CD4-positive, CD25-positive, alpha-beta regulatory T cell (primary cell): ENCODE measurements around the gene TBCC. TPM values are rescaled to one million over a fixed set of nuclear protein-coding genes. Genes with fewer than 3 reads are reported as not detected.

ENCODE experiments used
- ATAC-seq, 2 donors: fragments of 150-1000 bp; cut with Tn5 transposase; one replicate each; pipeline ENCODE4 v1.10.0; 2021; ENCODE audit warnings: low read depth in 2 of 2, moderate number of reproducible peaks in 2 of 2, moderate library complexity in 1 of 2
- DNase-seq, 3 donors: peaks; one replicate each; pipeline versions ENCODE4 v3.0.0 to v3.0.0-alpha.2; 2012 to 2022; ENCODE audit warnings: mixed read lengths in 1 of 3
- H3K27ac ChIP-seq: one replicate; pipeline ENCODE4 v1.7.0; 2013; ENCODE audit warnings: mild to moderate bottlenecking, low read length; ENCODE audit not compliant: insufficient read depth, poor library complexity, severe bottlenecking
- H3K27me3 ChIP-seq: one replicate; pipeline ENCODE4 v1.7.0; 2013; ENCODE audit warnings: low read length; ENCODE audit not compliant: control insufficient read depth, insufficient read depth
- H3K36me3 ChIP-seq: one replicate; pipeline ENCODE4 v1.7.0; 2013; ENCODE audit warnings: mild to moderate bottlenecking, low read length, moderate library complexity; ENCODE audit not compliant: control insufficient read depth, insufficient read depth
- H3K4me1 ChIP-seq: 2 replicates; pipeline ENCODE4 v1.7.0; 2013; ENCODE audit warnings: mild to moderate bottlenecking, low read length; ENCODE audit not compliant: insufficient read depth, control insufficient read depth, poor library complexity, severe bottlenecking
- H3K4me3 ChIP-seq: one replicate; pipeline ENCODE4 v1.7.0; 2013; ENCODE audit warnings: low read depth, mild to moderate bottlenecking, low read length, moderate library complexity
- H3K9me3 ChIP-seq, 2 experiments: 1 replicate in 1 of 2; 2 replicates in 1 of 2; pipeline ENCODE4 v1.7.0; 2013; ENCODE audit warnings: low read length in 2 of 2, mild to moderate bottlenecking in 1 of 2, moderate library complexity in 1 of 2; ENCODE audit not compliant: control insufficient read depth in 2 of 2
- H3K27ac Mint-ChIP-seq, 3 donors: one replicate each; pipeline ENCODE4 v1.8.0; 2020 to 2022; ENCODE audit warnings: mild to moderate bottlenecking in 3 of 3, mixed read lengths in 3 of 3, moderate library complexity in 2 of 3
- H3K27me3 Mint-ChIP-seq: one replicate; pipeline ENCODE4 v1.8.0; 2022; ENCODE audit warnings: mild to moderate bottlenecking, mixed read lengths
- H3K36me3 Mint-ChIP-seq: one replicate; pipeline ENCODE4 v1.8.0; 2020; ENCODE audit warnings: mixed read lengths
- H3K4me1 Mint-ChIP-seq, 4 donors: one replicate each; pipeline ENCODE4 v1.8.0; 2020 to 2022; ENCODE audit warnings: mixed read lengths in 4 of 4, mild to moderate bottlenecking in 1 of 4
- H3K4me3 Mint-ChIP-seq, 4 donors: one replicate each; pipeline ENCODE4 v1.8.0; 2020 to 2022; ENCODE audit warnings: mild to moderate bottlenecking in 4 of 4, mixed read lengths in 4 of 4, moderate library complexity in 3 of 4
- H3K9me3 Mint-ChIP-seq, 7 donors: one replicate each; pipeline ENCODE4 v1.8.0; 2020 to 2022; ENCODE audit warnings: mixed read lengths in 7 of 7, mild to moderate bottlenecking in 3 of 7, moderate library complexity in 2 of 7
- polyA plus RNA-seq, 4 donors: library from polyadenylated mRNA; unstranded; fragments of 300-500 nt; fragmentation: Illumina TruSeq; gene quantifications; one replicate each; pipeline ENCODE4 v1.2.3, GENCODE V29; 2021
- total RNA-seq: library from RNA; stranded (reverse); gene quantifications from one replicate; pipeline ENCODE4 v1.2.3, GENCODE V29; 2022

Gene TBCC
- total and polyA plus RNA-seq, 5 donors from 2014 or later = 89.2 to 136 (median 133) TPM

DNA sequence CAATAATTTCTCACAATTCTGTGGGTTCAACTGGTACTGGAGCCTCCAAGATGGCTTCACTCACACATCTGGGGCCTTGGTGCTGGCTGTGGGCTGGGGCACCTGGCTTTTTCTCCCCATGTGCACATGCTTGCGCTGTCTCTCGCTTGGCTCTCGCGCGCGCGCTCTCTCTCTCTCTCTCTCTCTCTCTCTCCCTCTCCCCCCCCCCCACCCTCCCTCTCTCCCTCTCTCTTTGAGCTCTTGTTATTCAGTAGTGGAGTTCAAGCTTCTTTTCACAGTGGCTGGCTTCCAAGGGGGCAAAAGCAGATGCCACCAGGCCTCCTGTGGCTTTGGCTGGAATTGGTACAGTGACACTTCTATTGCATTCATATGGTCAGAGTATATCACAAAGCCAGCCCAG lies 10.8 kb upstream of the TBCC start:
- H3K27ac ChIP-seq = no peak overlapping the region
- DNase-seq (no peak), ATAC-seq (no peak)
- no peaks in the 10 kb centered on the region for H3K4me1 ChIP-seq
- H3K4me3 ChIP-seq = no peak overlapping the region
- H3K4me1 Mint-ChIP-seq = peaks cover 14 to 41% (median 28%) of the 10 kb centered on the region in 4 donors
- peaks cover 39% of the 10 kb centered on the region for H3K36me3 Mint-ChIP-seq
- H3K9me3 ChIP-seq = no peaks in the 10 kb centered on the region
- peaks cover 13% of the 10 kb centered on the region for H3K36me3 ChIP-seq
- no peaks in the 10 kb centered on the region for H3K27me3 ChIP-seq
- no peaks in the 10 kb centered on the region for H3K9me3 Mint-ChIP-seq
- peak overlapping the region; percentile 4 to 88 (median 46) for H3K27ac Mint-ChIP-seq
- peak overlapping the region in 1 of 4 donors; percentile 38 for H3K4me3 Mint-ChIP-seq
- H3K27me3 Mint-ChIP-seq = no peaks in the 10 kb centered on the region

DNA sequence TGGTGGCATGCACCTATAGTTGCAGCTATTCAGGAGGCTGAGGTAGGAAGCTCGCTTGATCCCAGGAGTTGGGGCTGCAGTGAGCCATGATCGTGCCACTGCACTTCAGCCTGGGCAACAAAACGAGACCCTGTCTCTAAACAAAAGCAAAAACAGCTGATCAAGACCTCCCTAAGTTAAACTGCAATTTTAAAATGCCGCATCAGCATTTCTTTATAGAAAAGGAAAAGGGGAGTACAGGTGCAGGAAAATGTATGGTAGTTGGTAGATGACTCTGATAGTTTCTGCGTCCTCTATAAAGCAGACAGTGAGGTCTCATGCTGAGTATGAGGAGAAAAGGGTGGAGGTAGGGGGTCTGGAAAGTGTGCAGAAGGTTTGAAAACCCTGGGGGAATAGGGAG lies 8.9 kb upstream of the TBCC start:
- H3K36me3 Mint-ChIP-seq = peaks cover 43% of the 10 kb centered on the region
- peaks cover 11% of the 10 kb centered on the region for H3K36me3 ChIP-seq
- ATAC-seq (no peak), DNase-seq (no peak)
- no peaks in the 10 kb centered on the region for H3K9me3 ChIP-seq
- H3K27ac ChIP-seq = no peak overlapping the region
- H3K4me3 Mint-ChIP-seq = peak overlapping the region in 1 of 4 donors; percentile 6
- no peak overlapping the region for H3K4me3 ChIP-seq
- H3K4me1 ChIP-seq = no peaks in the 10 kb centered on the region
- peak overlapping the region in 2 of 3 donors; percentile 64 to 74 for H3K27ac Mint-ChIP-seq
- peaks cover 14 to 50% (median 32%) of the 10 kb centered on the region in 4 donors for H3K4me1 Mint-ChIP-seq
- H3K27me3 ChIP-seq = no peaks in the 10 kb centered on the region
- H3K9me3 Mint-ChIP-seq = no peaks in the 10 kb centered on the region
- H3K27me3 Mint-ChIP-seq = no peaks in the 10 kb centered on the region

DNA sequence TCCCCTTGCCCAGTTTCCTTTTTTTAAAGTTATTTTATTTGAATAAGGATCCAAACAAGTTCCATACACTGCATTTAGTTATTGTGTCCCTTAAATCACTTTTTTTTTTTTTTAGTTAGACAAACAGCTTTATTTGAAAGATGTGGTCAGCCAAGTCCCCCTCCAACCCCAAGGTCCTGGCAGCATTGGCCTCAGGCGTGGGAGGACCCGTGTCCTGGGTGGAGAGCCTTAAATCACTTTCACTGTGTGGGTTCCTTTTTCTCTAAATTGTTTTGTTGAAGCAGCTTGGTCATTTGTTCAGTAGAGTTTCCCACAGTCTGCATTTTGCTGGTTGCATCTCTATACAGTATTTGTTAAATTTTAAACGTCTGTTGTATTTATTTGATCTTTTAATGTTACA lies 5.2 kb upstream of the TBCC start:
- peaks cover 7% of the 10 kb centered on the region for H3K27me3 Mint-ChIP-seq
- ATAC-seq = no peak
- H3K4me3 Mint-ChIP-seq = peak overlapping the region in 1 of 4 donors; percentile 83
- H3K27ac Mint-ChIP-seq = peak overlapping the region in 1 of 3 donors; percentile 48
- no peak overlapping the region for H3K27ac ChIP-seq
- H3K36me3 ChIP-seq = no peaks in the 10 kb centered on the region
- peaks cover 26% of the 10 kb centered on the region for H3K4me1 ChIP-seq
- H3K27me3 ChIP-seq = no peaks in the 10 kb centered on the region
- H3K4me1 Mint-ChIP-seq = peaks cover 14 to 50% (median 37%) of the 10 kb centered on the region in 4 donors
- no peaks in the 10 kb centered on the region for H3K9me3 ChIP-seq
- peaks cover 18% of the 10 kb centered on the region for H3K36me3 Mint-ChIP-seq
- H3K9me3 Mint-ChIP-seq = no peaks in the 10 kb centered on the region
- no peak for DNase-seq
- H3K4me3 ChIP-seq = no peak overlapping the region

DNA sequence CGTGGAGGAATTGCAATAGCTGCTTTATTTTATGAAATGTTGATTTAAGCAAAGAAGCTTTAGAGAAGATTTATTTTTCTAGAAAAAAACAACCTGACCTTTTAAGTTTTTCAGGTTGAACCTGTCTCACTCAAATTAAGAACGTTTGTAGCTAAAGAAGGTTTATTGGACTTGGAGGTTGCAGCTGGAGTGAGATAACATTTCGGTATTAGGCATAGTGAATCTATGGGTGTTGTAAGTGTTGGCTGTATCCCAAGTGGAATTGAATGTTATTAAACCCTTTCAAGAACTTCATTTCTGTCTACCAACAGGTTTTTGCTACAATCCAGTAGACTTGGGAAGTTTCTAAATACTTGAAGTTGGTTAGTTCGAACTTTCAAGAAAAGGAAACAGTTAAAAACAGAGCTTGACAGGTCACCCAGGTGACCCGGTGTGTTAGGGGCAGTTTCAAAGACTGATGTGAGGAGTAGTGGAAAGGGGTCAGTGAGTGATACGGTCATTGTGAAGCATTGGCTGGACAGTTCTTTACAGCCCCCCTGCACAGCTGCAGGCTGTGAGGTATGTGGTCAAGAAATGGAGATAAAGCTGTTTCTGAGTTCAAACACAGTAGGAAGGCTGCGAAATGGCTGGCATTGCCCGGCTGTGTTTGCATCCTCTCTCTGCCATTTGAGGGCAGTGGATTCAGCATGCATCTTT lies 2.4 kb upstream of the TBCC start:
- H3K36me3 Mint-ChIP-seq = peaks cover 14% of the 10 kb centered on the region
- ATAC-seq = no peak
- H3K9me3 Mint-ChIP-seq = peaks cover 0 to 3% (median 1%) of the 10 kb centered on the region in 7 donors
- no peak for DNase-seq
- Histone ChIP-seq H3K4me3 (peak overlapping the region; percentile 86), H3K9me3 (no peaks in the 10 kb centered on the region), H3K4me1 (peaks cover 40% of the 10 kb centered on the region), H3K36me3 (no peaks in the 10 kb centered on the region), H3K27ac (peak overlapping the region; percentile 91), H3K27me3 (no peaks in the 10 kb centered on the region)
- peaks cover 13 to 51% (median 32%) of the 10 kb centered on the region in 4 donors for H3K4me1 Mint-ChIP-seq
- peak overlapping the region; percentile 99 to 100 (median 99) for H3K27ac Mint-ChIP-seq
- peak overlapping the region; percentile 94 to 100 (median 100) for H3K4me3 Mint-ChIP-seq
- H3K27me3 Mint-ChIP-seq = peaks cover 12% of the 10 kb centered on the region

DNA sequence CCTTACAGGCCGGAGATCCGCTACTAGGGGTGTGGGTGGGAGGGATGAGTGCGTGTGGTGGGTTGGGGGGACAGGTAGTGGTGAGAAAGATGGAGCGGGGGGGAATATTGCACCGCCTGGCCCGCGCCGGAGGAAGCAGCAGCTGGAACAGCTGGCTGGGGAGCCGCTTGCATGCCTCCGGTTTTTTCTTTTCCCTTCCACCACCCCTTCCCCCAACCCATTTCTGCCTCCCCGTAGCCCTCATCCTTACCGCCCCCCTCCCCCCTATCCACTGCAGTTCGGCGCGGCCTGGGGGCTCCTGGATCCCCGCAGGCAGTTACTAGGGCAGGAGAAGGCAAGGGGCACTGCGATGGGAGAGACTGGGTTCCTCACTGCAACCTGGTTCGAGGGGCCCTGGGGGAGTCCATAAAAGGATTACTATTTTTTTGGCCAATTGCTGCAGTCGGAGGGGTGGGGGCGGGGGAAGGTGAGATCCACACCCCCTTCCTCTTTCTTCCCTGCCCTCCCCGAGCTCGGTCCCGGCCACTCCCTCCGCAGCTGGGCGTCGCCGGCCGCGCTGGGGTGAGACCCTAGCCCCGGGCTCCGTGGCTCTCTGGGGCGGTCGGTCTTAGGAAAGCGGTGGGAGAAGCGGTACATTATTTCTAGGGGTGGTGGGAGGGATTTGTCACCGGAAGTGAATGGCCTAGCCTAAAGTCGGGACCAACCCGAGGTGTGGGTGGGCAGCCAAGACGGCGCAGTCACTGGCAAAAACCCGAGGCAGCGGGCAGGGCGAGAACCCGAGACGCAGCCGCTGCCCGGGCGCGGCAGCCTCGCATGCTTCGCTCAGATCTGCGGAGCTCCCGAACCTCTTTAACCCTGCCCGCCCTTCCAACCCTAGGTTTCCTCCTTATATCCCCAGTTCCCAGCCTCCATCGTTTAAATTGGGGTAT lies 824 bp upstream of the TBCC start:
- peak; percentile 71 to 94 (median 82) for DNase-seq
- H3K27ac ChIP-seq = peak overlapping the region; percentile 91
- Mint-ChIP-seq H3K4me1 (peaks cover 9 to 45% (median 28%) of the 10 kb centered on the region in 4 donors), H3K27ac (peak overlapping the region; percentile 99 to 100 (median 99)), H3K9me3 (peaks cover 0 to 10% (median 1%) of the 10 kb centered on the region in 7 donors), H3K36me3 (peaks cover 11% of the 10 kb centered on the region), H3K27me3 (peaks cover 12% of the 10 kb centered on the region), H3K4me3 (peak overlapping the region; percentile 94 to 100 (median 100))
- H3K27me3 ChIP-seq = no peaks in the 10 kb centered on the region
- peak overlapping the region; percentile 89 for H3K4me3 ChIP-seq
- no peaks in the 10 kb centered on the region for H3K9me3 ChIP-seq
- H3K4me1 ChIP-seq = peaks cover 40% of the 10 kb centered on the region
- H3K36me3 ChIP-seq = no peaks in the 10 kb centered on the region
- ATAC-seq = peak; percentile 49

DNA sequence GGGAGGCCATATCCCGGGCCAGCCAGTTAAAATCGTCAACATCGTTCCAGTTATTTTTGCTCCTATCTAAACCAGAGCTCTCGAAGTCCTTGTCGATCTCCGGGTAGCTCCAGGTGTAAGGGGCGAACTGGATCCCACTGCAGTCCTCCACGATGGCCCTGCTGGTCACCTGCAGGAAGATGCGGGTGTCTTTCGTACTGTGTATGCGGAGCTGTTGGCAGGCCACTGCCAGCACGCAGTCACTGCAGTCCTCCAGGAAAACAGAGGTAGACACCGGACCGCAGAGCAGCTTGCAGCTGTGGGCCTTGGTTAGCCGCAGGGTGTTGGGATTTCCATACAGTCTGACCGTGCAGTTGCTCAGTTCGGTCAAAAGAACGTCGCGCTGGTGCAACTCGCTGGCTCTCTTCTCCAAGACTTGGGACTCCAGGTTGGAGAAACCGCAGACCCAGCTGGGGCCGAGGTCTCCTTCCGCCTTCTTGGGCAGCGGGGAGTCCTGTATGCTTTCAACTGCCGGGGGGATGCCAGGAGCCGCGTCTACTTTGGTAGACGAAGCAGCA lies 742 bp downstream of the TBCC start:
- Histone ChIP-seq H3K4me3 (peak overlapping the region; percentile 91), H3K36me3 (no peaks in the 10 kb centered on the region), H3K27me3 (no peaks in the 10 kb centered on the region), H3K4me1 (peaks cover 40% of the 10 kb centered on the region), H3K9me3 (no peaks in the 10 kb centered on the region), H3K27ac (peak overlapping the region; percentile 91)
- Mint-ChIP-seq H3K4me3 (peak overlapping the region; percentile 94 to 100 (median 100)), H3K27ac (peak overlapping the region; percentile 99 to 100 (median 99)), H3K36me3 (peaks cover 7% of the 10 kb centered on the region), H3K4me1 (peaks cover 9 to 34% (median 23%) of the 10 kb centered on the region in 4 donors), H3K9me3 (peaks cover 0 to 13% (median 1%) of the 10 kb centered on the region in 7 donors), H3K27me3 (peaks cover 12% of the 10 kb centered on the region)
- no peak for ATAC-seq
- DNase-seq = peak in 2 of 3 donors; percentile 24 to 46

DNA sequence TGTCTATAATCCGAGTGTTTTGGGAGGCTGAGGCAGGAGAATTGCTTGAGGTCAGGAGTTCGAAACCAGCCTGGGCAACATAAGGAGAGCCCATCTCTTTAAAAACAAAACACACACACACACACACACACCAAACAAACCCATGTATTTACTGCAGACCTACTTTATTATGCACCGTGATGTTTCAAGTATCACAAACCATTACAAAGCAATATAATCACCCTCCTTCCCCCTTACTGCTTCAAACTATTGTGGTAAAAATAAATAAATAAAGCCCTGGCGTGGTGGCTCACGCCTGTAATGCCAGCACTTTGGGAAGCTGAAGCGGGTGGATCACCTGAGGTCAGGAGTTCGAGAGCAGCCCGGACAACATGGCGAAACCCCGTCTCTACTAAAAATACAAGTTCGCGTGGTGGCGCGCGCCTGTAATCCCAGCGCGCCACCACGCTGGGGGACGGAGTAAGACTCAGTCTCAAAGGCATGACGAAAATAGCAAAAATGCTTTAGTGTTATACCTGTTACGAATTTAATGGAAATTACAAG lies 1.5 kb downstream of the TBCC start:
- Mint-ChIP-seq H3K4me1 (peaks cover 9 to 34% (median 22%) of the 10 kb centered on the region in 4 donors), H3K27ac (peak overlapping the region in 1 of 3 donors; percentile 42), H3K36me3 (peaks cover 7% of the 10 kb centered on the region), H3K4me3 (peak overlapping the region; percentile 94 to 100 (median 100)), H3K9me3 (peaks cover 0 to 13% (median 1%) of the 10 kb centered on the region in 7 donors), H3K27me3 (peaks cover 12% of the 10 kb centered on the region)
- peak overlapping the region; percentile 91 for H3K4me3 ChIP-seq
- no peak for DNase-seq
- no peaks in the 10 kb centered on the region for H3K27me3 ChIP-seq
- H3K36me3 ChIP-seq = no peaks in the 10 kb centered on the region
- peak overlapping the region; percentile 91 for H3K27ac ChIP-seq
- H3K9me3 ChIP-seq = no peaks in the 10 kb centered on the region
- H3K4me1 ChIP-seq = peaks cover 40% of the 10 kb centered on the region
- no peak for ATAC-seq
